ENCODE measurements around the gene STPG1.

Gene STPG1

DNA sequence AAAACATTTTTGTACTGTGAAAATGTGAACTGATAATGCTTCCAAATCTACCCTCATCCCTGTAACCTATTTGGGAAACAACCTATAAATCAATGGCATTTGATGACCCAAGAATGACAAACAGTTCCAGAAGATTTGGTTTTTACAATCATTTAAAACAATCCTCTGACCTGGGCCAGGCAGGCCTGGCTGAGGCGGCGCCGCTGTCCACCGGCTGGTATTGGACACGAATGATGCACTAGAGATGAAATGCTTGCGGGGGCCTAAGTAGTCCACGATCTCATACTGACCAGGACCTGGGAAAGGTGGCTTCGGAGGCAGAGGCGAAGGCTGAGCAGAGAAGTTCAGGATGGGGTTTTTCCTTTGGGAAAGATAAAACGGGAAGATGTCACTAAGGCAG is 52.9 kb downstream of the STPG1 start:
- Histone ChIP-seq H3K27me3 (ENCODE audit: insufficient read depth, poor library complexity, severe bottlenecking) (no peaks in the 10 kb centered on the region), H3K27ac (replicated peaks) (no peak overlapping the region), H3K4me3 (replicated peaks; ENCODE audit: insufficient read depth, low read length) (no peak overlapping the region)
- no peak for TF ChIP-seq GABPA (IDR thresholded peaks at IDR 0.05; ENCODE audit: low read depth)
- TF ChIP-seq SPI1 (IDR thresholded peaks at IDR 0.05; ENCODE audit: borderline replicate concordance, low read depth) = no peak
- TF ChIP-seq, protein P1, sequence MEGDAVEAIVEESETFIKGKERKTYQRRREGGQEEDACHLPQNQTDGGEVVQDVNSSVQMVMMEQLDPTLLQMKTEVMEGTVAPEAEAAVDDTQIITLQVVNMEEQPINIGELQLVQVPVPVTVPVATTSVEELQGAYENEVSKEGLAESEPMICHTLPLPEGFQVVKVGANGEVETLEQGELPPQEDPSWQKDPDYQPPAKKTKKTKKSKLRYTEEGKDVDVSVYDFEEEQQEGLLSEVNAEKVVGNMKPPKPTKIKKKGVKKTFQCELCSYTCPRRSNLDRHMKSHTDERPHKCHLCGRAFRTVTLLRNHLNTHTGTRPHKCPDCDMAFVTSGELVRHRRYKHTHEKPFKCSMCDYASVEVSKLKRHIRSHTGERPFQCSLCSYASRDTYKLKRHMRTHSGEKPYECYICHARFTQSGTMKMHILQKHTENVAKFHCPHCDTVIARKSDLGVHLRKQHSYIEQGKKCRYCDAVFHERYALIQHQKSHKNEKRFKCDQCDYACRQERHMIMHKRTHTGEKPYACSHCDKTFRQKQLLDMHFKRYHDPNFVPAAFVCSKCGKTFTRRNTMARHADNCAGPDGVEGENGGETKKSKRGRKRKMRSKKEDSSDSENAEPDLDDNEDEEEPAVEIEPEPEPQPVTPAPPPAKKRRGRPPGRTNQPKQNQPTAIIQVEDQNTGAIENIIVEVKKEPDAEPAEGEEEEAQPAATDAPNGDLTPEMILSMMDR (IDR thresholded peaks at IDR 0.05; ENCODE audit: insufficient read depth, low read length) = no peak
- TF ChIP-seq, protein P2, sequence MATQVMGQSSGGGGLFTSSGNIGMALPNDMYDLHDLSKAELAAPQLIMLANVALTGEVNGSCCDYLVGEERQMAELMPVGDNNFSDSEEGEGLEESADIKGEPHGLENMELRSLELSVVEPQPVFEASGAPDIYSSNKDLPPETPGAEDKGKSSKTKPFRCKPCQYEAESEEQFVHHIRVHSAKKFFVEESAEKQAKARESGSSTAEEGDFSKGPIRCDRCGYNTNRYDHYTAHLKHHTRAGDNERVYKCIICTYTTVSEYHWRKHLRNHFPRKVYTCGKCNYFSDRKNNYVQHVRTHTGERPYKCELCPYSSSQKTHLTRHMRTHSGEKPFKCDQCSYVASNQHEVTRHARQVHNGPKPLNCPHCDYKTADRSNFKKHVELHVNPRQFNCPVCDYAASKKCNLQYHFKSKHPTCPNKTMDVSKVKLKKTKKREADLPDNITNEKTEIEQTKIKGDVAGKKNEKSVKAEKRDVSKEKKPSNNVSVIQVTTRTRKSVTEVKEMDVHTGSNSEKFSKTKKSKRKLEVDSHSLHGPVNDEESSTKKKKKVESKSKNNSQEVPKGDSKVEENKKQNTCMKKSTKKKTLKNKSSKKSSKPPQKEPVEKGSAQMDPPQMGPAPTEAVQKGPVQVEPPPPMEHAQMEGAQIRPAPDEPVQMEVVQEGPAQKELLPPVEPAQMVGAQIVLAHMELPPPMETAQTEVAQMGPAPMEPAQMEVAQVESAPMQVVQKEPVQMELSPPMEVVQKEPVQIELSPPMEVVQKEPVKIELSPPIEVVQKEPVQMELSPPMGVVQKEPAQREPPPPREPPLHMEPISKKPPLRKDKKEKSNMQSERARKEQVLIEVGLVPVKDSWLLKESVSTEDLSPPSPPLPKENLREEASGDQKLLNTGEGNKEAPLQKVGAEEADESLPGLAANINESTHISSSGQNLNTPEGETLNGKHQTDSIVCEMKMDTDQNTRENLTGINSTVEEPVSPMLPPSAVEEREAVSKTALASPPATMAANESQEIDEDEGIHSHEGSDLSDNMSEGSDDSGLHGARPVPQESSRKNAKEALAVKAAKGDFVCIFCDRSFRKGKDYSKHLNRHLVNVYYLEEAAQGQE (IDR thresholded peaks at IDR 0.05; ENCODE audit: insufficient replicate concordance, low read depth) = no peak
- TF ChIP-seq POLR2AphosphoS5 (IDR thresholded peaks at IDR 0.05; ENCODE audit: low read depth) = no peak
- no peak for DNase-seq (ENCODE audit: low read depth in 1 of 2, low spot score in 1 of 2)

DNA sequence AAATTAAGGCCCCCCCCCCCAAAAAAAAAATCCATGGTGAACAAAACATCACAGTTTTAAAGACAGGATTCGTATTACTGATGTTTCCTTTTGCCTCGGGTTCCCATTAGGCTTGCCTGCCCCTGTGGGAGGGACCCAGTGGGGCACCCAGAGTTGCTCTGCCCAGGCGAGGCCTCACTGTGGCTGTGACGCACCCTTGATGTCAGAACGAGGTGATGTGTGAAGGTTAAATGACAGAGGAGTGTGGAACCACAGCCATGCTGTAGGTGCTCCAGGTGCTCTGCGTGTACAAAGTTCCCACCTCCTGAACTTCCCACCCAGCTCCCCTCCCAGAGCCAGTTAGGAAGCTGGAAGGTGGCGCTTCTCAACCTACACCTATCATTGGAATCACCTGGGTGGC is 56.5 kb downstream of the STPG1 start:
- Histone ChIP-seq H3K27me3 (ENCODE audit: insufficient read depth, poor library complexity, severe bottlenecking) (no peaks in the 10 kb centered on the region), H3K4me3 (replicated peaks; ENCODE audit: insufficient read depth, low read length) (no peak overlapping the region), H3K27ac (replicated peaks) (no peak overlapping the region)
- TF ChIP-seq, protein P2 (IDR thresholded peaks at IDR 0.05; ENCODE audit: insufficient replicate concordance, low read depth) = no peak
- TF ChIP-seq POLR2AphosphoS5 (IDR thresholded peaks at IDR 0.05; ENCODE audit: low read depth) = no peak
- TF ChIP-seq GABPA (IDR thresholded peaks at IDR 0.05; ENCODE audit: low read depth) = no peak
- TF ChIP-seq SPI1 (IDR thresholded peaks at IDR 0.05; ENCODE audit: borderline replicate concordance, low read depth) = no peak
- TF ChIP-seq, protein P1 (IDR thresholded peaks at IDR 0.05; ENCODE audit: insufficient read depth, low read length) = no peak
- no peak for DNase-seq (ENCODE audit: low read depth in 1 of 2, low spot score in 1 of 2)

DNA sequence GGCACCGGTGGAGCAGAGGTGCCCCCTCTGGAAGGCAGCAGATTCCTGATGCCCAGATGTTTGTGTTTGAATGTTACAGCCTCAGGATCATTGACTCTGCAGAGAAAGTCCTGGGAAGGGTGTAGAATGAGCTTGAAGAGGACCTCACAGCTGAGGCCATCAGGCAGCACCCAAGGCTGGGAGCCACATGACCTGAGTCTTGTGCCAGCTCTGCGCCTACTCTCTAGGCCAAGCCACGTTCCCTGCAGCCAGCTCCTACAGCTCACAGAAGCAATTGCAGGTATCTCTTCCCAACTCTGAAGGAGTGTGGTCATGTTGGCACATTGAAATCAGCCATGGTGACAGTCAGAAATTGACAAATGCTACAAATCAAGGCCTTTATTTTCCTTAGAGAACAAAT is 58.1 kb downstream of the STPG1 start:
- TF ChIP-seq, protein P1 (IDR thresholded peaks at IDR 0.05; ENCODE audit: insufficient read depth, low read length) = no peak
- TF ChIP-seq POLR2AphosphoS5 (IDR thresholded peaks at IDR 0.05; ENCODE audit: low read depth) (no peak), GABPA (IDR thresholded peaks at IDR 0.05; ENCODE audit: low read depth) (no peak), SPI1 (IDR thresholded peaks at IDR 0.05; ENCODE audit: borderline replicate concordance, low read depth) (no peak)
- TF ChIP-seq, protein P2 (IDR thresholded peaks at IDR 0.05; ENCODE audit: insufficient replicate concordance, low read depth) = no peak
- Histone ChIP-seq H3K27me3 (ENCODE audit: insufficient read depth, poor library complexity, severe bottlenecking) (no peaks in the 10 kb centered on the region), H3K27ac (replicated peaks) (no peak overlapping the region), H3K4me3 (replicated peaks; ENCODE audit: insufficient read depth, low read length) (no peak overlapping the region)
- DNase-seq (ENCODE audit: low read depth in 1 of 2, low spot score in 1 of 2) = no peak
